Measurements from ENCODE around the gene CLSTN1. TPM values are rescaled to one million over a fixed set of nuclear protein-coding genes. Genes with fewer than 3 reads are reported as not detected.

The CLSTN1 gene
- total and polyA plus RNA-seq, 2 of the 13 experiments (the other 11 are each of a cell fraction or from before 2014, with no cell fraction given), result 19.7 to 29.8 TPM

GRCh38 chr1:9716404-9717192 lies 107.2 kb downstream of the CLSTN1 start (continued):
- no peak for TF ChIP-seq EP300 (IDR thresholded peaks at IDR 0.05; ENCODE audit: low read depth in 2 of 2, low read length in 2 of 2)
- TF ChIP-seq EP300 (CRISPR knock-in tag; IDR thresholded peaks at IDR 0.05; ENCODE audit: borderline replicate concordance), result no peak
- TF ChIP-seq, protein P1, sequence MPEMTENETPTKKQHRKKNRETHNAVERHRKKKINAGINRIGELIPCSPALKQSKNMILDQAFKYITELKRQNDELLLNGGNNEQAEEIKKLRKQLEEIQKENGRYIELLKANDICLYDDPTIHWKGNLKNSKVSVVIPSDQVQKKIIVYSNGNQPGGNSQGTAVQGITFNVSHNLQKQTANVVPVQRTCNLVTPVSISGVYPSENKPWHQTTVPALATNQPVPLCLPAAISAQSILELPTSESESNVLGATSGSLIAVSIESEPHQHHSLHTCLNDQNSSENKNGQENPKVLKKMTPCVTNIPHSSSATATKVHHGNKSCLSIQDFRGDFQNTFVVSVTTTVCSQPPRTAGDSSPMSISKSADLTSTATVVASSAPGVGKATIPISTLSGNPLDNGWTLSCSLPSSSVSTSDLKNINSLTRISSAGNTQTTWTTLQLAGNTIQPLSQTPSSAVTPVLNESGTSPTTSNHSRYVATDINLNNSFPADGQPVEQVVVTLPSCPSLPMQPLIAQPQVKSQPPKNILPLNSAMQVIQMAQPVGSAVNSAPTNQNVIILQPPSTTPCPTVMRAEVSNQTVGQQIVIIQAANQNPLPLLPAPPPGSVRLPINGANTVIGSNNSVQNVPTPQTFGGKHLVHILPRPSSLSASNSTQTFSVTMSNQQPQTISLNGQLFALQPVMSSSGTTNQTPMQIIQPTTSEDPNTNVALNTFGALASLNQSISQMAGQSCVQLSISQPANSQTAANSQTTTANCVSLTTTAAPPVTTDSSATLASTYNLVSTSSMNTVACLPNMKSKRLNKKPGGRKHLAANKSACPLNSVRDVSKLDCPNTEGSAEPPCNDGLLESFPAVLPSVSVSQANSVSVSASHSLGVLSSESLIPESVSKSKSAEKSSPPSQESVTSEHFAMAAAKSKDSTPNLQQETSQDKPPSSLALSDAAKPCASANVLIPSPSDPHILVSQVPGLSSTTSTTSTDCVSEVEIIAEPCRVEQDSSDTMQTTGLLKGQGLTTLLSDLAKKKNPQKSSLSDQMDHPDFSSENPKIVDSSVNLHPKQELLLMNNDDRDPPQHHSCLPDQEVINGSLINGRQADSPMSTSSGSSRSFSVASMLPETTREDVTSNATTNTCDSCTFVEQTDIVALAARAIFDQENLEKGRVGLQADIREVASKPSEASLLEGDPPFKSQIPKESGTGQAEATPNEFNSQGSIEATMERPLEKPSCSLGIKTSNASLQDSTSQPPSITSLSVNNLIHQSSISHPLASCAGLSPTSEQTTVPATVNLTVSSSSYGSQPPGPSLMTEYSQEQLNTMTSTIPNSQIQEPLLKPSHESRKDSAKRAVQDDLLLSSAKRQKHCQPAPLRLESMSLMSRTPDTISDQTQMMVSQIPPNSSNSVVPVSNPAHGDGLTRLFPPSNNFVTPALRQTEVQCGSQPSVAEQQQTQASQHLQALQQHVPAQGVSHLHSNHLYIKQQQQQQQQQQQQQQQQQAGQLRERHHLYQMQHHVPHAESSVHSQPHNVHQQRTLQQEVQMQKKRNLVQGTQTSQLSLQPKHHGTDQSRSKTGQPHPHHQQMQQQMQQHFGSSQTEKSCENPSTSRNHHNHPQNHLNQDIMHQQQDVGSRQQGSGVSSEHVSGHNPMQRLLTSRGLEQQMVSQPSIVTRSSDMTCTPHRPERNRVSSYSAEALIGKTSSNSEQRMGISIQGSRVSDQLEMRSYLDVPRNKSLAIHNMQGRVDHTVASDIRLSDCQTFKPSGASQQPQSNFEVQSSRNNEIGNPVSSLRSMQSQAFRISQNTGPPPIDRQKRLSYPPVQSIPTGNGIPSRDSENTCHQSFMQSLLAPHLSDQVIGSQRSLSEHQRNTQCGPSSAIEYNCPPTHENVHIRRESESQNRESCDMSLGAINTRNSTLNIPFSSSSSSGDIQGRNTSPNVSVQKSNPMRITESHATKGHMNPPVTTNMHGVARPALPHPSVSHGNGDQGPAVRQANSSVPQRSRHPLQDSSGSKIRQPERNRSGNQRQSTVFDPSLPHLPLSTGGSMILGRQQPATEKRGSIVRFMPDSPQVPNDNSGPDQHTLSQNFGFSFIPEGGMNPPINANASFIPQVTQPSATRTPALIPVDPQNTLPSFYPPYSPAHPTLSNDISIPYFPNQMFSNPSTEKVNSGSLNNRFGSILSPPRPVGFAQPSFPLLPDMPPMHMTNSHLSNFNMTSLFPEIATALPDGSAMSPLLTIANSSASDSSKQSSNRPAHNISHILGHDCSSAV (CRISPR knock-in tag; IDR thresholded peaks at IDR 0.05; ENCODE audit: borderline replicate concordance), result no peak
- TF ChIP-seq IRX3 (CRISPR knock-in tag; IDR thresholded peaks at IDR 0.05; ENCODE audit: borderline replicate concordance, low read depth), result no peak
- TF ChIP-seq ZBTB8A (CRISPR knock-in tag; IDR thresholded peaks at IDR 0.05; ENCODE audit: borderline replicate concordance, low read depth), result no peak
- no peak for TF ChIP-seq U2AF1 (optimal IDR thresholded peaks at IDR 0.05; ENCODE audit: low read depth, low read length)
- no peak for TF ChIP-seq ZNF570 (CRISPR knock-in tag; IDR thresholded peaks at IDR 0.05; ENCODE audit: borderline replicate concordance)
- no peak for TF ChIP-seq PAX8 (CRISPR knock-in tag; IDR thresholded peaks at IDR 0.05; ENCODE audit: borderline replicate concordance)
- TF ChIP-seq CHD2 (IDR thresholded peaks at IDR 0.05; ENCODE audit: low read depth, low read length), result no peak
- no peak for TF ChIP-seq MEIS1 (CRISPR knock-in tag; IDR thresholded peaks at IDR 0.05; ENCODE audit: borderline replicate concordance)
- TF ChIP-seq ZNF274 (CRISPR knock-in tag; IDR thresholded peaks at IDR 0.05), result 0 out of 2 replicates have a peak, but pooled peaks have one; percentile 59
- TF ChIP-seq ZNF317 (CRISPR knock-in tag; IDR thresholded peaks at IDR 0.05), result no peak
- TF ChIP-seq ZNF563 (CRISPR knock-in tag; IDR thresholded peaks at IDR 0.05), result 0 out of 2 replicates have a peak, but pooled peaks have one; percentile 9
- TF ChIP-seq SIX1 (CRISPR knock-in tag; IDR thresholded peaks at IDR 0.05; ENCODE audit: borderline replicate concordance), result no peak
- TF ChIP-seq ZBTB33 (CRISPR knock-in tag; IDR thresholded peaks at IDR 0.05), result peak; percentile 89
- no peak for TF ChIP-seq KAT8 (CRISPR knock-in tag; IDR thresholded peaks at IDR 0.05)
- no peak for TF ChIP-seq FOXK1 (CRISPR knock-in tag; IDR thresholded peaks at IDR 0.05; ENCODE audit: borderline replicate concordance, low read depth)
- TF ChIP-seq, protein P2, sequence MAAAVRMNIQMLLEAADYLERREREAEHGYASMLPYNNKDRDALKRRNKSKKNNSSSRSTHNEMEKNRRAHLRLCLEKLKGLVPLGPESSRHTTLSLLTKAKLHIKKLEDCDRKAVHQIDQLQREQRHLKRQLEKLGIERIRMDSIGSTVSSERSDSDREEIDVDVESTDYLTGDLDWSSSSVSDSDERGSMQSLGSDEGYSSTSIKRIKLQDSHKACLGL (CRISPR knock-in tag; IDR thresholded peaks at IDR 0.05), result no peak
- TF ChIP-seq ZNF251 (CRISPR knock-in tag; IDR thresholded peaks at IDR 0.05), result no peak

Measured in HepG2 (cell line).